NOMO-1 treated with DMSO at 0.1 percent for 48 hours (cell line): ENCODE results near the gene FAM120B.
"Not testable (repeated sequence)": the region's sequence is repeated elsewhere in the genome, so short reads cannot be mapped to it uniquely, and the experiment has no call there.

Experiments used
- DNase-seq: peaks from one replicate; lab custom pipeline; 2025; ENCODE audit not compliant: unreplicated experiment; lab: John Stamatoyannopoulos, UW

The FAM120B gene

DNA sequence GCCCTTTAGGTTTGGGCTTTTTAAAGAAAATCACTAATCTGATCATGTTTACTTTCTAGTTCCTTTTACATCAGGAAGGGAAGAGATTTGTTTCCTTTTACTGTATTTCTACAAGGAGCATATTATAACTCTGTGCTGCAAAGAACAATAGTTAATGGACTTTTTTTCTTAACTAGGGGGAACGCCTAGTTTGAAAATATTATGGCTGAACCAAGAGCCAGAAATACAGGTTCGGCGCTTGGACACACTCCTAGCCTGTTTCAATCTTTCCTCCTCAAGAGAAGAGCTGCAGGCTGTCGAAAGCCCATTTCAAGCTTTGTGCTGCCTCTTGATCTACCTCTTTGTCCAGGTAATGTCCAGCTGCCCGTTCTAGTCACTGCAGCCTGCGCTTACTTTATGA lies 41.4 kb downstream of the FAM120B start:
- DNase-seq: no peak

DNA sequence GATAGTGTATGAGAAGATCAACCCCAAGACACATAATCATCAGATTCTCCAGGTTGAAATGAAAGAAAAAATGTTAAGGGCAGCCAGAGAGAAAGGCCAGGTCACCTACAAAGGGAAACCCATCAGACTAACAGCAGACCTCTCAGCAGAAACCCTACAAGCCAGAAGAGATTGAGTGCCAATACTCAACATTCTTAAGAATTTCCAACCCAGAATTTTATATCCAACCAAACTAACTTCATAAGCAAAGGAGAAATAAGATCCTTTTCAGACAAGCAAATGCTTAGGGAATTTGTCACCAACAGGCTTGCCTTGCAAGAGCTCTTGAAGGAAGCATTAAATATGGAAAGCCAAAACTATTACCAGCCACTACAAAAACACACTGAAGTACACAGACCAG lies 44.9 kb downstream of the FAM120B start:
- DNase-seq: not testable (repeated sequence)

DNA sequence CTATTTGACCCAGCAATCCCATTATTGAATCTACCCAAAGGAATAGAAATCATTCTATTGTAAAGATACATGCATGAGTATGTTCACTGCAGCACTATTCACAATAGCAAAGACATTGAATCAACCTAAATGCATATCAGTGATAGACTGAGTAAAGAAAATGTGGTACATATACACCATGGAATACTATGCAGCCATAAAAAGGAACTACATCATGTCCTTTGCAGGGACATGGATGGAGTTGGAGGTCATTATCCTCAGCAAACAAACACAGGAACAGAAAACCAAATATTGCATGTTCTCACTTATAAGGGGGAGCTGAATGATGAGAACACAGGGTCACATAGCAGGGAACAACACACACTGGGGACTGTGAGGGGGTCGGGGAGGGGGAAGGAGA lies 48.6 kb downstream of the FAM120B start:
- DNase-seq: not testable (repeated sequence)

DNA sequence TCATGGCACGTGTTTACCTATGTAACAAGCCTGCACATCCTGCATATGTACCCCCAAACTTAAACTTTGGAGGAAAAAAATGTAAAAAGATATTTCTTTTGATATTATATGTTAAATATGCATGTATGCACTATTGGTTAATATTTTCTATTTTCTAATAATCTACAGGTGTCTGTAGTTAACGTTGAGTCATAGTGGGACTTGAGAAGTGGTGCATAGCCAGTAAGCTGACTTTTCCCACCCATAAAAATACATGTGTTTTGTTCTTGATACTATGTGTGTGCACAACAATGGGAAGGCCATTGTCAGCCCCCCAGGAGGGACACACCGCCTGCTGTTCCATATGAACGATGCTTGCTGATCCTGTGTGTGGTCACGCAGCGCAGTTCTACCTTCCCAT lies 49.1 kb downstream of the FAM120B start:
- no peak for DNase-seq

- DNase-seq: no peak
Observed at GRCh38 chr6:170357812-170358211, 51.3 kb downstream of the FAM120B start.

DNA sequence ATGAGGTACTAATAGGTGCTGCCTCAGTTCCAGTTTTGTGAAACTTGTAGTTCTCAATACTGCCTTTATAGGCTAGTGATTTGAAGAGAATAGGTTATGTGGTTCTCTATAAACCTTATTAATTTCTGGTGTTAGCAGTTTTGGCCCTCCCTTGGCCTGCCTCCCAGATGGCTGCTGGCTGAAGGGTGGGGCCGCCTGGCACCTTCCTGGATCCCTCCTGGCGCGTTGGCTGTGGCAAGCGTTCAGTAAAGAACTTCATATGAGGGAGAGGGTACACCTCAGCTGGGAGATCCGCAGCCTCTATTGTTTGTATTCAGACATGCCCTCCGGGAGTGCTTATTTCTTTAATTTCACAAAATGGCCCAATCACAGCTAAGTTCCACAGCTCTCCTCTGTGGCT lies 51.9 kb downstream of the FAM120B start:
- DNase-seq: no peak

- DNase-seq: no peak
Observed at GRCh38 chr6:170360476-170360875, 53.9 kb downstream of the FAM120B start.

GRCh38 chr6:170361335-170361734 lies 54.8 kb downstream of the FAM120B start:
- no peak for DNase-seq

- no peak for DNase-seq
Observed at GRCh38 chr6:170362121-170362520, 55.6 kb downstream of the FAM120B start.

DNA sequence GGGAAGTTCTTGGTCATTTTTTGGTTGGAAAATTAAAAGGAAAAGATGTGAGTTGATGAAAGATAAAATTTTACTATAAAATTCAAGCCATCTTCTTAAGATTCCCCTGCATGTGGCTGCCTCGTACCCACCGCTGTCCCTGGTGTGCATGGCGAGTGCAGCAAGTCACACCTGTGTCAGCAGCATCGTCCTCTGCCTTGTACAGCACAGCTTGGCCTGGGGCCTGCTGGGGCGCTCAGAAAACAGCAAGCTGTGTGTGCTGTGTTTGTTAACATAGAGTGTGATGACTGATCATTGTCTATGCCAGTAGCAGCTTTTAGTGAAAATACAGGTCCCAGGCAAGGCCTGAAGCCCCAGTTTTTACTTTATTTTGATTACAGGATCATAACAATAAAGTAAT lies 56.7 kb downstream of the FAM120B start:
- DNase-seq: no peak

- DNase-seq: no peak
Observed at GRCh38 chr6:170365121-170365520, 58.6 kb downstream of the FAM120B start.

GRCh38 chr6:170365593-170365992 lies 59.0 kb downstream of the FAM120B start:
- DNase-seq: no peak

DNA sequence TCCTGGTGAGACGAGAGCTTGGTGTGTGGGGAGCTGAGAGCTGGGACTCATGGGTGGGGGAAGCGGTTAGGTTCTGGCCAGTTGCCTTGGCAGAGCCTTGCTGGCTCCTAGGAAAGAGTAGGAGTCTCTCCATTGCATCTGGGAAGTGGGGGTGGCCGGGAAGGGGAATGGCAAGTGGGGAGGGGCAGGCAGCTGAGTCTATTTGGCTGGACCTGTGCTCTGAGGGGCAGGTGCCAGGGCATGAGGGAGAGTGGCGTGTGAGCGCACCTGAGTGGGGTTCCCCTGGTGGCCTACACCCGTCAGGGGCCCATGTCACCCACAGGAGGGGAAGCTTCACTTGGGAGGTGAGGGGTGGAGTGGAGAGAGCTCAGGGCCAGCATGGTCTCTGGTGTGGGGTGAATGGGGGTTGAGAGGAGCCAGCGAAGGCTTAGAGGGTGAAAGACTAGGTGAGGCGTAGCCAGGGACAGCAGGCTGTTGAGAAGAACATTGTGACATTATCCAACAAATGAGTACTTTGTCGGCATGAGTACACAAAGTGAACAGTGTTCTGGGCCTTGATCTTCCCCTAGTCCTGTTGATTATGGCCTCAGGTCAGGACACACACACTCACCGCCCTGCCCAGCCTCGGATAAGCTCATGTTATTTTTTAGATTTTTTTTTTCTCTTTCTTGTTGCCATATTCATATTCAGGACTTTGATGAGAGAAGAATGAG lies 59.8 kb downstream of the FAM120B start:
- no peak for DNase-seq

DNA sequence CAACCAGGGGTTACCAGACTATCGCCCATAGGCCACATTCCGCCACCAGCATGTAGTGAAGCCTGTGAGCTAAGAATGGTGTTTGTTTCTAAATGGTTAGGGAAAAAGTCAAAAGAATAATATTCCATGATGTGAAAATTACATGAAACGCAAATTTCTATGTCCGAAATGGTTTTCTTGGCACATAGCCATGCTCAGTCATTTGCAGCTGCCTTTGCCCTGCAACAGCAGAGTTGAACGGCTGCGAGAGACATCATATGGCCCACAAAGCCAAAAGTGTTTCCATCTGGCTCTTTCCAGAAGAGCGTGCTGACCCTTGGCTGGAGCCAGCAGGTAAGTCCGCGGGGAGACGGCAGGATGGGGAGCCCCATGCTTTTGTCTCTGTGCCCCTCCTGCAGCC lies 60.7 kb downstream of the FAM120B start:
- no peak for DNase-seq

DNA sequence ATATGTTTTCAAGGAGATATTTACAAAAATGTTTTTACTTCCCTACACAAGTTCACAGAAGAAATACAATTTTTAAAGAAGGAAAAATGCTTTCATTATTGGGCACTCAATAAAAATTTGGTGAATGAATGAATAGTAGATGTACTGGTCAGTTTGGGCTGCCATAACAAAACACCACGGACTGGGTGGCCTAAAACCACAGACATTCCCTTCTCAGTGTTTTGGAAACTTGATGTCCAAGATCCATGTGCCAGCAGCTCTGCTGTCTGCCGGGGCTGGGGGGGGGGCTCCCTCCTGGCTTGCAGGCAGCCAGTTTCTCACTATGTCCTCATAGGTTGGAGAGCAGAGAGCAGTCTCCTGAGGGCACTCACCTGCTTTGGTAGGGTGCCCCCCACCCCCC lies 62.0 kb downstream of the FAM120B start:
- DNase-seq: no peak

- no peak for DNase-seq
Observed at GRCh38 chr6:170369403-170369802, 62.8 kb downstream of the FAM120B start.

- DNase-seq: peak; percentile 28
Observed at GRCh38 chr6:170370416-170370815, 63.9 kb downstream of the FAM120B start.

GRCh38 chr6:170371080-170371479 lies 64.5 kb downstream of the FAM120B start:
- DNase-seq: no peak

- no peak for DNase-seq
Observed at GRCh38 chr6:170371588-170371987, 65.0 kb downstream of the FAM120B start.

- DNase-seq: no peak
Observed at GRCh38 chr6:170372380-170373325, 66.1 kb downstream of the FAM120B start.

DNA sequence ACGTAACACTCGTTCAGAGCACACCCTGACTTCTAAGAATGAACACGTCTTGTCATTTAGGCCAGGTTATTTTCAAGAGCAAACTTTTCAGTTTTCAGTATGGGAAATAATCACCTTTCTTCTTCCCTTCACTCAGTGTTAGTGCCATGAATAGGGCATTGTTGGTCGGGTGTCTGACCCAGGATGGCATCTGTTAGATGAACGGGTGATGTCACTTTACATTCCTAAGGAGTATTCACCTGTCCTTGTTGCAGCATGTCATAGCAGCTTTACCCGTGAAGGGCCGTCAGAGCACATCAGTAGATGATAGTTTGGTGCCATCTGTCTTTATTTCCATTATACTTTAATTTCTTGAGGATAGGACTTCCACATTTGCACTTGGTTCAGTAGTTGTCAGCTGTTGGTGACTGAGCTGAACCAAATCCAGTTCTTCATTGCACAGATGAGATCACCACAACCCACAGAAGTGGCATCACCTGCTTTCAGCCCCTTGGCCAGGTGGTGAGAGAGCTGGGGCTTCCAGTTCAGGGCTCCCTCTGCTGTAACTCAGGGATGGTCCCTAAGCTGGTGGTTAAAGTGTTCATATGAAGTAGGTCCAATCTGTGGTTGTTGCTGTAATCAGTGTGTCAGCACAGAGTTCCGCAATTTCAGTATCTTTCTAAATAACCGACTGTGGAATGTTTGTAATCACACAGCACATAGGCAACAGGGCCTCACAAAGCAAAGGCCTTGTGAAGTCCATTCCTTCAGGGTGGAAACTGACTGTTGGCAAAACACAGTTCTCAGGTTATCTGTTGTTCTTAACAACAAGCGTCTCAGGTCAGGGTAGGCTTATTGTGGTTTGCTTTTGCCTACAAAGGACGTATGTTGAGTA lies 68.2 kb downstream of the FAM120B start:
- peak; percentile 94 for DNase-seq
